GM12872 (cell line): ENCODE results near the gene METTL22.
A peak's percentile ranks its signal among the peaks of the same experiment; 100 is the strongest.

Source experiments
- CTCF ChIP-seq: IDR thresholded peaks from 3 replicates; pipeline ENCODE4 v1.5.1; 2011; ENCODE audit warnings: low read depth, mild to moderate bottlenecking, low read length, moderate library complexity; ENCODE audit not compliant: insufficient read depth

METTL22 gene

GRCh38 chr16:8634991-8635736 lies 13.7 kb downstream of the METTL22 start:
- 0 out of 3 replicates have a peak, but pooled peaks have one; percentile 5 for TF ChIP-seq CTCF

DNA sequence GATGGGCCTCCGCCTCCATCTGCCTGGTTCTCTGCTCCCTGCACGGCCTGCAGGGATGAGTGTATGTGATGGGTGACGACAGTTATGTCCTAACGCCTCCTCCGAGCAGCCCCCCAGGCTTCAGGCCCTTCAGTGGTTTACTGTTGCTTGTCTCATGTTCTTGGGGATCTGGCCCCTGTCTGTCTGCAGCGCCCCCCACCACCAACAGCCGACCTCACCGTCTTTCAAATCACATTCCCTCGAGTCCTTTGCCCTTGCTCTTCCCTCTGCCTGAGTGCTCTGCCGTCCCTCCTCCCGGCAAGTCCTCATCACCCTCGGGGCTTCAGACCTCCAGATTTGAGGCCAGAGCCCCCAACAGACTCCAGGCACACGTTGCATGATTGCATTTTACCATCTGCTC lies 18.2 kb downstream of the METTL22 start:
- TF ChIP-seq CTCF = no peak

DNA sequence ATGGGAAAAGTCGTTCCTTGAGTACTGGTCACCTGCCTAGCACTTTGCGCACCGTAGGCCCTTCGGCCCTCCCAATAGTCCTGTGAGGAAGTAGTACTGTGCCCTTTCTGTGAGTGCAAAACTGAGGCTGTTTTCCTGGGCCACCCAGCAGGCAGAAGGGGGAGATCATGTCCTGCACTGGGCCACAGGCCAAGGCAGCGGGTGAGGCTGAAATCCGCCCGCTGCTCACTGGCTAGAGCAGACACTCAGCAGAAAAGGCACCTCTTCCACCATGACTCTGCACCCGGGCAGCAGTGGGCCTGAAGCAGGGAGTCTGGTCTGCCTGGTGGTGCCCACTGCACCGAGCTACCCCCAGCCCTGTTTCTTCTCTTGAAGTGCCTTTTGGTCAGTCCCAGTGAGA lies 20.2 kb downstream of the METTL22 start:
- no peak for TF ChIP-seq CTCF

DNA sequence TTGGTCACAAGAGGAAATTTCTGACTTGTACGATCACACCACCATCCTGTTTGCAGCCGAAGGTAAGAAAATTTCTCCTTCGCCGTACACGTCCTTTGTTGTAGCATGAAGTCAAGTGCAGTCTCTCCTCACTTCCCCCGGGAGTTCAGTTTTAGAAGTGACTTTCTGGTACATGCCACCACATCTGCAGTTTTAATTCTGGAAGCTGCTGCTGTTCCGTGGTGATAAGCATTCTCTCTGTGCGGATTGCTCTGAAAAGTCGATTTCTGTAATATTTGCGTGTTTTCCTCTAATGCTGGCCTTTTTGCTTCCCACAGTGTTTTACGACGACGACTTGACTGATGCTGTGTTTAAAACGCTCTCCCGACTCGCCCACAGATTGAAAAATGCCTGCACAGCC lies 20.6 kb downstream of the METTL22 start:
- no peak for TF ChIP-seq CTCF

DNA sequence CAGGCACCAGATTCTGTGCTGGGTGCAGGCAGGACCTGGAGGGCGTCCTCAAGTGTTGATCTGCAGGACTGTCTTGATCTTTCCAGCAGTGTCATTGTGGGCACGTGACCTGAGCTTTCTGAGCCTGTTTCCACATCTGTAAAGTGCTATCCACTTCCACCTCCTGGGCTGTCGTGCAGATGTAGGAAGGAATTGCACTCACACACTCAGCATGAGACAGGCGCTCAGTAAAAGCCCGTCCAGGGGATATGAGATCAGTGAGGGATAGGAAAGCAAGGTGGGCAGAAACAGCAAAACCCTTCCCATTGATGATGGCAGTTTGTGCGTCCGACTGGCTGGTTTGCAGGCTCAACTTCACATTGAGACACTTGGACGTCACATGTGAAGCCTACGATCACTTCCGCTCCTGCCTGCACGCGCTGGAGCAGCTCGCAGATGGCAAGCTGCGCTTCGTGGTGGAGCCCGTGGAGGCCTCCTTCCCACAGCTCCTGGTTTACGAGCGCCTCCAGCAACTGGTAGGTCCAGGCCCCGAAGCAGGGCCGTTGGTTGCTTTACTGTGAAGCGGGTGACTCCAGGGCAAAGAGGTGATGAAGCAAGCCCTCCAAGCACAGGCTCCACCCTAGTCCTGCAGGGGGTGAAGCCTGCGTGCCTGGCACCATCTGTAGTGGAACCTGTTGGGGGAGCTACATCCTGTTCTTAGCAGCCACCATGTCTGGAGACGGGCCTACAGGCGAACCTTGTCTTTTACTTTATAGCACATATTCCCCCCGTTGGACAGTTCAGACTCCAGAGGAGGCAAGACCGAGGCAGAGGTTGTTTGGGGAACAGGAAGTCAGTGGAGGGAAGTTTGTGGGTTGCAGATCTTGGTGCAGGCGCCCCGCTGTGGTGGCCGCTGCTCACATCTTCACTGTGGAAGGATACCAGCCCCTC lies 23.0 kb downstream of the METTL22 start:
- no peak for TF ChIP-seq CTCF

DNA sequence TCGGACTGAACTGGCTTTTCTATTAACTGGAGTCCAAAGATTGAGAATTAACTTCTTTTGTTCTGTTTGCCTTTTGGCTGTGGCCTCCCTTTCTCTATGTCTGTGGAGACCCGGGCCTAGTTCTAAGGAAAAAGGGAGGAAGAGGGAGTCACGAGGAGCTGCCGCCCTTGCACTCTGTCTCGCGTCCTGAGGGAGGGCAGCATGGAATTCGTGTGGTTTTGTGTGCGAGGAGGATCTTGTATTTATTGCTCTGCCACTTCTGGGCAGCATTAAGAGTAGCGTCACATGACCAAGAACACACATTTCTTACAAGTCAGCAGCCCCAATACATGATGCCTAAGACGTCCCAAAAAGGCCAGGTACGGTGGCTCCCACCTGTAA lies 23.6 kb downstream of the METTL22 start:
- no peak for TF ChIP-seq CTCF

DNA sequence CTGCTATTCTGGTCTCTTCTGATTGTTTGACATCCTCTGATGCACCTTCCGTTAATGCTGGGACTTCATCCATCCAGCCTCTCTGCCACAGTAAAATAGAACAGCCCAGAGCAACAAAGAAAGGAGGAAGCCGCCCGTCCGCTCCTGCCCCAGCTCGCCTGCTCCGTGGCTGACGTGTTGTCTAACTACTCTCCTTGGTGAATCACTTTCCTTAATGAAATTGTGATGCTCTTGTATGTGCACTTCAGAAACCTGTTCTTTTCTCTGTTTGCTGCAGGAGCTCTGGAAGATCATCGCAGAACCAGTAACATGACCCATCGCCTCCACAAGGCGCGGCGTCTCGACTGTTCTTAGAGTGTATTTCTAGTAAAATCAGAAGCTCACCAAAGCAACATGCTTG lies 24.3 kb downstream of the METTL22 start:
- TF ChIP-seq CTCF = no peak
